Mesodermal cell (in vitro differentiated cells): ENCODE measurements around the gene CCND1.
"Not testable (repeated sequence)": the region's sequence is repeated elsewhere in the genome, so short reads cannot be mapped to it uniquely, and the experiment has no call there.

Source experiments
- H3K27ac ChIP-seq: 2 replicates; pipeline ENCODE4 v1.7.0; 2013; ENCODE audit warnings: mild to moderate bottlenecking, low read depth, low read length, moderate library complexity; ENCODE audit not compliant: severe bottlenecking
- H3K36me3 ChIP-seq: 2 replicates; pipeline ENCODE4 v1.7.1; 2013; ENCODE audit warnings: mild to moderate bottlenecking, low read length, moderate library complexity; ENCODE audit not compliant: control insufficient read depth, insufficient read depth
- H3K4me1 ChIP-seq: one replicate; pipeline ENCODE4 v1.7.1; 2013; ENCODE audit warnings: mild to moderate bottlenecking, low read length; ENCODE audit not compliant: insufficient read depth, control insufficient read depth, poor library complexity, severe bottlenecking
- H3K4me3 ChIP-seq: 2 replicates; pipeline ENCODE4 v1.7.0; 2013; ENCODE audit warnings: low read length, control low read depth, mild to moderate bottlenecking; ENCODE audit not compliant: insufficient read depth, poor library complexity, severe bottlenecking; ENCODE audit errors: extremely low read depth
- H3K9me3 ChIP-seq: 2 replicates; pipeline ENCODE4 v1.7.1; 2013; ENCODE audit warnings: mild to moderate bottlenecking, low read length, moderate library complexity; ENCODE audit not compliant: control insufficient read depth
- WGBS, 2 experiments: methylation state at CpG; one replicate each; pipeline ENCODE4 v1.1.5; 2013; ENCODE audit warnings: missing lambda C conversion rate in 2 of 2; ENCODE audit not compliant: insufficient coverage in 2 of 2; 5-methylcytosine and 5-hydroxymethylcytosine counted together

The CCND1 gene

DNA sequence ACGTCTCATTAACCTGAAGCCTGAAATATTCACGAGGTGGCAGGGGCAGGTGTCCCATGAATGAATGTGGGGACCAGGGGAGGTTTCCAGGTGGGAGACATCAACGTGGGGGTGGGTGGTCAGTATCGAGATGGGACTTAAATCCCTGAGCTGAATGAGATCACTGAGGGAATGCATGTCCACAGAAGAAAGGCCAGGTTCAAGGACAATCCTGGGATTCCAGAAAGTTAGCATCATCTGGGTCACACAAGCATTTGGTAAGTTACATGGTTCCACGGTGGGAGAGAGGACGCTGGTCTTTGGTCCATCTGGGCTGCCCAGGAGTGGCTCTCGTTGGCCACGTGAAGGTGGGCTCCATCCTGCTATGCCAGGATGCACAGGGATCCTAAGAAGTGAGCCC is 22.7 kb upstream of the CCND1 start:
- Histone ChIP-seq H3K4me1 (peaks cover 3% of the 10 kb centered on the region), H3K4me3 (no peak overlapping the region), H3K27ac (no peak overlapping the region), H3K36me3 (no peaks in the 10 kb centered on the region), H3K9me3 (no peaks in the 10 kb centered on the region)
- 89 to 92% methylated on average over 8 of the region's 8 CpGs for WGBS, 2 experiments

DNA sequence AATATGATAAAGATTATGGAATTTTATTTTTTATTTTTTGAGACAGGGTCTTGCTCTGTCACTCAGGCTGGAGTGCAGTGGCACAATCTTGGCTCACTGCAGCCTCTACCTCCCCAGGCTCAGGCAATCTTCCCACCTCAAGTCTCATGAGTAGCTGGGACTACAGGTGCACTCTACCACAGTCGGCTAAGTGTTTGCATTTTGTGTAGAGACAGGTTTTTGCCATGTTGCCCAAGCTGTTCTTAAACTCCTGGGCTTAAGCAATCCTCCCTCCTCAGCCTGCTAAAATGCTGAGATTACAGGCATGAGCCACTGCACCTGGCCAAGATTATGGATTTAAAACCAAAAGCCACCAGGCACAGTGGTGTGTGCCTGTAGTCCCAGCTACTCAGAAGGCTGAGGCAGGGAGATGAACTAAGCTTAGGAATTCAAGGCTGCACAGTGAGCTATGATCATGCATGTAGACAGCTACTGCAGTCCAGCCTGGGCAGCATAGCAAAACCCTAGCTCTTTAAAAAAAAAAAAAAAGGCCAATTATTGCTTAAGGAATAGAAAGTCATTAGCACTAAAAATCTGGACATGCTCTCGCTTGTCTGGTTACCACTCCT is 20.2 kb upstream of the CCND1 start:
- no peaks in the 10 kb centered on the region for H3K9me3 ChIP-seq
- WGBS, 2 experiments, result 88 to 100% methylated on average over 1 of the region's 2 CpGs
- no peak overlapping the region for H3K4me3 ChIP-seq
- peaks cover 2% of the 10 kb centered on the region for H3K4me1 ChIP-seq
- H3K36me3 ChIP-seq, result no peaks in the 10 kb centered on the region
- H3K27ac ChIP-seq, result no peak overlapping the region

DNA sequence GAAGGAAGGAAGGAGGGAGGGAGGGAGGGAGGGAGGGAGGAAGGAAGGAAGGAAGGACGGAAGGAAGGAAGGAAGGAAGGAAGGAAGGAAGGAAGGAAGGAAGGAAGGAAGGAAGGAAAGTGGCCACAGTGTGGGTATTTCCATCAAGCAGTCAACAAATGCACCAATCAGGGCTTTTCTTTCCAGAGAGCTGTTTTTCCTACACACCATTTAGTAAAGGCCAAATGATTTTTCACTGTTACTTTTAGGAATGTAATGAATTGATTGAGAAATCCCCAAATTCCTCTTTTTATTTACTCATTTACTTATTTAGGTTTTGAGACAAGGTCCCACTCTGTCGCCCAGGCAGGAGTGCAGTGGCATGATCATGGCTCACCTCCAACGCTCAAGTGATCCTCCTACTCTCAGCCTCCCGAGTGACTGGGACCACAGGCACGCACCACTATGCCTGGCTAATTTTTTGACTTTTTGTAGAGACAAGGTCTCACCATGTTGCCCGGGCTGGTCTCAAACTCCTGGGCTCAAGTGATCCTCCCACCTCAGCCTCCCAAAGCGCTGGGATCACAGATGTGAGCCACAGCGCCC is 18.8 kb upstream of the CCND1 start:
- H3K9me3 ChIP-seq, H3K36me3 ChIP-seq, H3K4me1 ChIP-seq, H3K4me3 ChIP-seq, H3K27ac ChIP-seq: not testable (repeated sequence)
- 87 to 93% methylated on average over 4 to 5 of the region's 8 CpGs for WGBS, 2 experiments

DNA sequence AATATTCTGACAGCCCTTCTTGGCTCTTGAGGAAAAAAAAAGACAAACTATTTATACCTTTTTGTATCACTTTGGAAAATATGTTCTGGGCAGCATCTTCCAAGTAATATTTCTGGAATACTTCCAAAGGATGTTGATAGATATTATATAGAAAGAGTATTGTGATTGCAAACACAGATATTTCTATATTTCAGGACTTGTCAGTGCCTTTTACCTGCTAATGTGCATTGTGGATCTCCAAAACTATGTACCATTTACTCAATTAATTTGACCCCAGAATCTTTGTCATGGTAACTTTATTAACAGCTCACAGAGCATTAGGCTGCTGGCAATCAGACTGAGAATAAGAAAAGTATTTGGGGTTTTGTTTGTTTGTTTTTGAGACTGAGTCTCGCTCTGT is 16.7 kb upstream of the CCND1 start:
- Histone ChIP-seq H3K4me3 (no peak overlapping the region), H3K27ac (no peak overlapping the region), H3K36me3 (no peaks in the 10 kb centered on the region), H3K9me3 (peaks cover 6% of the 10 kb centered on the region), H3K4me1 (no peaks in the 10 kb centered on the region)
- 92 to 100% methylated on average over 1 of the region's 1 CpG for WGBS, 2 experiments

DNA sequence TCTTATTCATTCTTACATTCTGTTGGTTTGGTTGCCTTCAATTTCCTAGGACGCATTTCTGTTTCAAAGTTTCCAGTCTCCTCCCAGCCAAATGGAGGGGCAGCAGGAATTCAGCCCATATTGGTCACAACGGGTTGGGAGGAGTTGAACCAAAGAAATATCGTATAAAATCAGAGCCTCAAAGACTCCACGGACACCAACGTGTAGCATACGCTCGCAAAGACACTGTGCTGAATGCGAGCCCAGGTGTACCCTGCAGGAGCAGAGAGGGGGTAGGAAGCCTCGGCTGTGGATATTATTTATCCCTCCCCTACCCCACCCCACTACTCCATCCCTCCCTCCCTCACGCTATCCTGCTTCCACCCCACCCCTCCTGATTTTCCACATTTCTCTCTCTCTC is 15.5 kb upstream of the CCND1 start:
- WGBS, 2 experiments, result 89 to 90% methylated on average over 5 to 10 of the region's 10 CpGs

DNA sequence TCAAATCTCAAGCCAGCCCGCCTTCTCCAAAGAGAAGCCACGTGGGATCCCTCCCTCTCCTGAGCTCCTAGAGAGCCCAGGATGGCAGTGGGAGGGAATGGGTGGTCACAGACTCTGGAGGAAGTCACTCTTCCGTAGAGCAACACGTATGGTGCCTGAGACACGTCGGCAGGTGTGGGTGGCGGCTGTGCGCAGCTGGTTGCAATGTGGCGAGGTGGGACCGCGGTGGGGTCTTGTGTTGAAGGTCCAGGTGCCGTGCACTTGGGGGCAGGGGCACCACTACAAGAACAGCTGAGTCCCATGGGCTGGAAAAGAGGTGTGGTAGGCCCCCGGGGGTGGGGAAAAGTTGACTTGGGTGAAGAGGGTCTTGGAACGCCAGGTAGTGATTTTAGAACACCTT is 13.4 kb upstream of the CCND1 start:
- WGBS, 2 experiments, result 92 to 93% methylated on average over 12 of the region's 14 CpGs
- Histone ChIP-seq H3K36me3 (no peaks in the 10 kb centered on the region), H3K4me1 (no peaks in the 10 kb centered on the region), H3K27ac (no peak overlapping the region), H3K9me3 (peaks cover 14% of the 10 kb centered on the region), H3K4me3 (no peak overlapping the region)

More for the DNA sequence above, 15.5 kb upstream of the CCND1 start:
- Histone ChIP-seq H3K27ac (no peak overlapping the region), H3K4me3 (no peak overlapping the region), H3K9me3 (peaks cover 14% of the 10 kb centered on the region), H3K4me1 (no peaks in the 10 kb centered on the region), H3K36me3 (no peaks in the 10 kb centered on the region)

DNA sequence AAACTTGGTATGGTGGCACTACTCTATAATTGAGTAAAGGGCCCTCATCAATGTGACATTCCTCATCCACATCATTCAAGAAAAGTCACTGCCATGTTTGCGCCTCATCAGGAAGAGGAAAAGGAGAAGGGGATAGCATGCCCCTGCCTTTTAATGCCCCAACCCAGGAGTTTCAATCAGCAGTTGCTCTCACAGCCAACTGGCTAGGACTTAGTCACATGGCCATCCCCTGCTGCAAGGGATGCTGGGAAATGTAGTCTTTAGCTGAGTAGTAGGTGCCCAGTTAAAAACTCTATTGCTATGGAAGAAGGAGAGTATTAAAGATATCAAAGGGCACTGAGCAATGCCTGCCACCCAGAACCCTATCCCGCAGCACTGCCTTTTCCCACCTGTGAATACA is 10.9 kb upstream of the CCND1 start:
- no peak overlapping the region for H3K27ac ChIP-seq
- peaks cover 14% of the 10 kb centered on the region for H3K9me3 ChIP-seq
- no peaks in the 10 kb centered on the region for H3K36me3 ChIP-seq
- no peak overlapping the region for H3K4me3 ChIP-seq
- H3K4me1 ChIP-seq, result peaks cover 12% of the 10 kb centered on the region
- 83% methylated on average over 1 of the region's 2 CpGs; no CpG with 5 or more reads in 1 of the 2 experiments for WGBS, 2 experiments

DNA sequence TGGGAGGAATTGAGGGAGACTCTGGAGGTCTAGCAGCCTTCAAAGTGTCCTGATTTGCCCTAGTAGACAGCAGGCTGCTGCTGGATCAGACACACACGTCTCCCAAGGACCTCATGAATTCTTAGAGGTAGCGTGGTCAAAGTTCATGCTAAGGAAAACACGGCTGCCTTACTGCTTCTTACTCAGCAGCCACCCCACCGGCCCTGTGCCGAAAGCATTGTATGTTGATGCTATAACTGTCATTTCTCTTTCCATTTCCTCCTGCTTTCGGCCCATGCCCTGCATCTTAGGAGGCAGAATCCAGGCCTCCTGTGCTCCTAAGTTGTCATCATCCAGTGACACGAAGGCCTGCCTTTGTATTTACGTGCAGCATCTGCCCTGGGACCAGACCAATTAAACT is 10.5 kb upstream of the CCND1 start:
- H3K27ac ChIP-seq, result no peak overlapping the region
- H3K4me3 ChIP-seq, result no peak overlapping the region
- H3K9me3 ChIP-seq, result peaks cover 14% of the 10 kb centered on the region
- no peaks in the 10 kb centered on the region for H3K36me3 ChIP-seq
- peaks cover 16% of the 10 kb centered on the region for H3K4me1 ChIP-seq
- WGBS, 2 experiments, result 89 to 94% methylated on average over 6 to 7 of the region's 8 CpGs

DNA sequence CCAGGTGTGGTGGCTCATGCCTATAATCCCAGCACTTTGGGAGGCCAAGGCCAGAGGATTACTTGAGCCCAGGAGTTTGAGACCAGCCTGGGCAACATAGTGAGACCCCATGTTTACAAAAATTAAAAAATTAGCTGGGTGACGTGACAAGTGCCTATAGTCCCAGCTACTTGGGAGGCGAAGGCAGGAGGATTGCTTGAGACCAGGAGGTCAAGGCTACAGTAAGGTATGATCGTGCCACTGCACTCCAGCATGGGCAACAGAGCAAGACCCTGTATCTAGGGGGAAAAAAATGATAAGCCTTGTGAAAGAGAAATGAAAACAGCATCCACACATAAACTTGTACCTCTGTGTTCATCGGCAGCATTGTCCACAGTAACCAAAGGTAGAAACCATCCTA is 8.1 kb upstream of the CCND1 start:
- H3K27ac ChIP-seq, result no peak overlapping the region
- 97 to 100% methylated on average over 2 to 4 of the region's 4 CpGs for WGBS, 2 experiments

DNA sequence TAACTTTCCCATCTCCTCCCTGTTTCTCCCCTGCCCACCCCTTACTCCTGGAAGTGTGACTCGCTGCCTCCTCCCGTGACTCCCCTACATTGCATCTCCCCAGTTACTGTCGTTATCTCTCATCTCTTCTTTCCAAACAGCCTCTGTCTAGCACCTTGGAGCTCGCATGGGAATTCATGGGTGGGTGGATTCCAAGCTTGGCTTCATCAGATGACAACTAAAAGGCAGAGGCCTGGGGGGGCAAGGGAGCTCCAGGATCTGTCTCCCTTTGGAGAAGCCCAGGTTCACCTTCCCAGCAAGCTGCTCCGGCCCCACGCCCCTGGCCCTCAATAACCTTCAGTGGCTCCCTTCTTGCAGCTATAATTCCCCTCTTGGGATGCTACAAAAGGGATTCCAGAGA is 6.9 kb upstream of the CCND1 start:
- H3K4me1 ChIP-seq, result peaks cover 25% of the 10 kb centered on the region
- no peak overlapping the region for H3K4me3 ChIP-seq
- H3K9me3 ChIP-seq, result peaks cover 10% of the 10 kb centered on the region
- H3K36me3 ChIP-seq, result no peaks in the 10 kb centered on the region
- H3K27ac ChIP-seq, result no peak overlapping the region
- WGBS, 2 experiments, result 76 to 87% methylated on average over 4 of the region's 6 CpGs

More for the DNA sequence above, 8.1 kb upstream of the CCND1 start:
- H3K4me1 ChIP-seq, result peaks cover 25% of the 10 kb centered on the region
- peaks cover 14% of the 10 kb centered on the region for H3K9me3 ChIP-seq
- H3K4me3 ChIP-seq, result no peak overlapping the region
- no peaks in the 10 kb centered on the region for H3K36me3 ChIP-seq

DNA sequence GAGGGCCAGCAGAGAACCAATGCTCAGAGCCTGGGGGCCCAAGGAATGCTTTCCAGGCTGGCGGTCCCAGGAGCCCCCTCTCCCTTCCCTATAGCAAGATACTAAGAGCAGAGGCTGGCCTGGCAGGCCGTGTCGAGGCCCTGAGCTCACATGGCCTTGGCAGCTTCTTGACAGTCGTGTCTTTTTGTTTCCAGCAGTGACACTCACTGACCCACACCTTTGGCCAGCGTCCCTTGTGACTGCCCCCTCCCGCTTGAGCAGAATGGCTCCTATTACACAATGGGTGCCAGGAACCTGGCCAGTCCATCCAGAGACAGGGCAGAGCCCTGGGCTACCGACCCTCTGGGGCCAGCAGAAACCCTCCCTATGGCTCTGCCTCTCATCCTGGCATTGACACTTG is 6.4 kb upstream of the CCND1 start:
- H3K4me3 ChIP-seq, result no peak overlapping the region
- H3K36me3 ChIP-seq, result no peaks in the 10 kb centered on the region
- H3K4me1 ChIP-seq, result peaks cover 25% of the 10 kb centered on the region
- WGBS, 2 experiments, result 77 to 83% methylated on average over 6 to 7 of the region's 7 CpGs
- no peak overlapping the region for H3K27ac ChIP-seq
- H3K9me3 ChIP-seq, result peaks cover 4% of the 10 kb centered on the region
